HG03196 (cell line): ENCODE data around the gene PORCN.
A peak's percentile ranks its signal among the peaks of the same experiment; 100 is the strongest.
"Not testable (repeated sequence)": the region's sequence is repeated elsewhere in the genome, so short reads cannot be mapped to it uniquely, and the experiment has no call there.

Source experiments
- ATAC-seq: cut with Tn5 transposase; IDR thresholded peaks from one replicate; pipeline ENCODE4 v1.9.1; 2021; ENCODE audit not compliant: unreplicated experiment

PORCN gene

DNA sequence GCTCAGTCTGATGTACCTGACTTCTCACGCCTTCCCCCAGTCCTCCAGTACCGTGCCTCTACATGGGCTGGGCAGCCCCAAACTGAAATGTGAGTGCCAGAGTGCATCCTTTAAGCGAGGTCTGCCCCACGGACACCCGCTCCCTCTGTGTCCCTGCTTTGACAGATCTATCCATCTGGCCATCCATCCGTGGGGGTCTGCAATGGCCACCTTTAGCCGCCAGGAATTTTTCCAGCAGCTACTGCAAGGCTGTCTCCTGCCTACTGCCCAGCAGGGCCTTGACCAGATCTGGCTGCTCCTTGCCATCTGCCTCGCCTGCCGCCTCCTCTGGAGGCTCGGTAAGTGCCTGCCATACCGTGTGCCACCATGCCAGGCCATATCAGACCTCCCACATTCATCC lies 827 bp downstream of the PORCN start:
- ATAC-seq = no peak

DNA sequence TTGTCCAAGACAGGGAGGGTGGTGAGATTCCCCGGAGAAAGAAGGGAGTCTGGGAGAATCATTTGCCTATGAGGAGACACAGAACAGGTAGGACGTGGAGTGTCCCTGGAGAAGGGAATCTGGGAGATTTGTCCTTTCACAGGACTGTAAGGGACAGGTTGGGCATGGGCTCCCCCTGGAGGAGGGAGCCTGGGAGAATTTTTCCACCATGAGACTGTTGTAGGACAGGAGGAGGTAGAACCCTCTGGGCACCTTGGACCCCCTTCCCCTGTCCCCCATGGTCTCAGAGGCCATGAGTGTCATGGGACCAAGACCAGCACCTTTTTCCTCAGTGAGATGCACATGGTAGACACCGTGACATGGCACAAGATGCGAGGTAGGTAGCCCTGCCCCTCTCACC lies 2.8 kb downstream of the PORCN start:
- no peak for ATAC-seq

DNA sequence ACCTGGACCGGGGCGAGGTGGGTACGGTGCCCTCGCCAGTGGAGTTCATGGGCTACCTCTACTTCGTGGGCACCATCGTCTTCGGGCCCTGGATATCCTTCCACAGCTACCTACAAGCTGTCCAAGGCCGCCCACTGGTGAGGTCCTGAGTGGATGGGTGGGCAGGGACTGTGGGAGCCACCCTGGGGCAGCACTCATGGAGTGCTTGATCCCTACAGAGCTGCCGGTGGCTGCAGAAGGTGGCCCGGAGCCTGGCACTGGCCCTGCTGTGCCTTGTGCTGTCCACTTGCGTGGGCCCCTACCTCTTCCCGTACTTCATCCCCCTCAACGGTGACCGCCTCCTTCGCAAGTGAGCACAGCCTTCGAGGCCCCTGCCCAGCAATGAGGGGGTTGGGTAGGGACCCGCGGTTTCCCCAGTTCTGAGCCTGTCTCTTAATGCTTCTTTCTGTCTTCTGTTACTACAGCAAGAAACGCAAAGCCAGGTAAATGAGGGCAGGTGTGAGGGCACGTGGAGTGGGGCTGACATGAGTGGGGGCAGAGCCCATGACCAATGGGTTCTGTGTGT lies 3.7 kb downstream of the PORCN start:
- no peak for ATAC-seq

DNA sequence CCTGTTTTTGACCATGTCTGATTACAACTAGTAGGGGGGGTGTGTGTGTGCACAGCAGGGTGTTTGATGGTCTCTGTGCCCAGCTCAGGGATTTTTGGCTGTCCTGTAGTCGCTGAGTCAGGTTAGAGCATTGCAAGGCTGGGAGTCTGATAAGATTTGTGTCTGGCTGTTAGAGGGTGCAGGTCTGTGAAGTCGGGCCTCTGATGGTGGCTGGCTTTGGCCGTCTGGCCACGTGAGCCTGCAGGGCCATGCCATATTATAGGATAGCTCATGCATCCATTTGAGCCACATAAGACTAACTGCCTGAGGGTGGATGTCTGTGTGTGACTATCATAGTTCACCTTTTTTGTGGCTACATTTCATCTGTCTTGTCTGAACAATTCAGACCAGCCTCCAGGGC lies 4.9 kb downstream of the PORCN start:
- no peak for ATAC-seq

DNA sequence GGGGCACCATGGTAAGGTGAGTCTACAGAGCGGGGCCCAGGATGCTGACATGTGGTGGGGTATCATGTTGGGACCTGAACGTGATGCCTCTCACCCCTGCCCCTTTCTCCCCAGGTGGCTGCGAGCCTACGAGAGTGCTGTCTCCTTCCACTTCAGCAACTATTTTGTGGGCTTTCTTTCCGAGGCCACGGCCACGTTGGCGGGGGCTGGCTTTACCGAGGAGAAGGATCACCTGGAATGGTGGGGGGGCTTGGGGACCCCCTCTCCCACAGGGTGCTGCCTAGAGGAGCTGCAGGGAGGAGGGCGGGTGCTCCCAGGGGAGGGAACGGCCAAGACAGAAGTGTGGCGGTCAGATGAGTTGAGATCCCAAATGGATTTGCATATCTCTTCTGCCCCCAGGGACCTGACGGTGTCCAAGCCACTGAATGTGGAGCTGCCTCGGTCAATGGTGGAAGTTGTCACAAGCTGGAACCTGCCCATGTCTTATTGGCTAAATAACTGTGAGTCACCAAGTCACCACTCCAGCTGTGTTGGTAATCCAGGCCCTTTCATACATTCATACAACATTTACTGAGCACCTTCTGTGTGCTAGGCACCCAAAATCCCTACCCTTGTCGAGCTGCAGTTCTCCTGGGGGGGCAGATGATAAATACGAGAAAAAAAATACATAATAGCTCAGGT lies 5.5 kb downstream of the PORCN start:
- ATAC-seq = no peak

DNA sequence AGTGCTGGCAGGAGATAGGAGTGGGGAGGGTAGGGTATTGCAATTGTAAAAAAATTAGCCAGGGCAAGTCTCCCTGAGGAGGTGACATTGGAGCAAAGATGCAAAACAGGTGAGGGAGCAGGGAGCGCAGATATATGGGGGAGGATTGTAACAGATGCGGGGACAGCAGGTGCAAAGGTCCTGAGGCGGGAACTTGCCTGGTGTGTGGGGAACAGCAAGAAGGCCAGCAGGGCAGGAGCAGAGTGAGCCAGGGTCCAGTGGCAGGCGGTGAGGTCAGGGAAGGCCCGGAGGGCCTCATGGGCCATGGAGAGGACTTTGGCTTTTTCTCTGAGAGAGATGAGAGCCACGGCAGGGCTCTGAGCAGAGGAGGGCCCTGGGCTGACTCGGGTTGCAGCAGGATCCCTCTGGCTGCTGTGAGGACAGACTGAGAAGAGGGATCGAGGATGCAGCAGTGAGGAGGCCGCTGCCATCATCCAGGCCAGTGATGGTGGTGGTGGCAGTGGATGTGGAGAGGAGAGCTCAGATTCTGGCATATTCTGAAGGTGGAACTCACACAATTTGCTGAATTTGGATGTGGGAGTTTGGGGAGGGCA lies 6.2 kb downstream of the PORCN start:
- ATAC-seq = no peak

DNA sequence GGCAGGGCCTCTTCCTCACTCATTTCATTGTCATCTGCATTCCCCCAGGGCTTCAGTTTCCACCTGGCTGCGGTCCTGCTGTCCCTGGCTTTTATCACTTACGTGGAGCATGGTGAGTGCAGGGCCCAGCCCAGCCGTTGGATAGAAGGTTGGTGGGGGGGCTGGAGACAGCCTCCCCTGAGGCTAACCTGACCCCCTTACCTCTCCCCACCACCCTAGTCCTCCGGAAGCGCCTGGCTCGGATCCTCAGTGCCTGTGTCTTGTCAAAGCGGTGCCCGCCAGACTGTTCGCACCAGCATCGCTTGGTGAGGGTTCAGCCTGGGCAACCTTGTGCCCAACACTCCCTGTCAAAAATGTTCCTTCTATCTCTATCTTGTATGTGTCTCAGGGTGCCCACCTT lies 7.0 kb downstream of the PORCN start:
- ATAC-seq = no peak

DNA sequence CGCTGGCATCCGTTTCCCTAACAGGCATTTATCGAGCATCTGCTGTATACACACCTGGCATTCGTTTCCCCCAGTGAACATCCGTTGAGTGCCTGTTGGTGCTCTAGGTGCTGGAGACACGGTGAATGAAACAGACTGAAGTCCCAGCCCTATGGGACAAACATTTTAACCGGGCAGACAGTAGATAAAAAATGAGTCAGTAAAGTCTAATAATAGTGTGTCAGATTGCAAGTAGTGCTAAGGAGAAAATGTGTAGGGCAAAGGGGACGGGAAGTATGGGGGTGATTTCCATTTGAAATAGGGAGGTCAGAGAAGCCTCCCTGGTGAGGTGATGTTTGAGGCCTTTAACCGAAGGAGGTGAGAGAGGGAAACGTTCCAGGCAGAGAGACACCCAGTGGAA lies 7.5 kb downstream of the PORCN start:
- ATAC-seq = no peak

DNA sequence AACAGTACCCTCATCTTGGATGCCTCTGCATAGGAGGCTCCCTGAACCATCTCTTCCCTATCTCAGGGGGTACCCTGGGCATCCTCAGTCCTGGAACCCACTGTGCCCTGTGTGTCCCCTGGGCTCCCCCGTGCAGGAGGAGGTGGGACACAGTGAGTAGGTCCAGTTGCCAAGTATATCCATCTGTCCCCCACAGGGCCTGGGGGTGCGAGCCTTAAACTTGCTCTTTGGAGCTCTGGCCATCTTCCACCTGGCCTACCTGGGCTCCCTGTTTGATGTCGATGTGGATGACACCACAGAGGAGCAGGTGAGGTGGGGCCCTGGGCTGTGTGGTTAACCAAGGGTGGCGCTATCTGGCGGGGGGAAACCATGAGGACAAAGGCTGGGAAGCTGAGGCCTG lies 8.2 kb downstream of the PORCN start:
- ATAC-seq = no peak

DNA sequence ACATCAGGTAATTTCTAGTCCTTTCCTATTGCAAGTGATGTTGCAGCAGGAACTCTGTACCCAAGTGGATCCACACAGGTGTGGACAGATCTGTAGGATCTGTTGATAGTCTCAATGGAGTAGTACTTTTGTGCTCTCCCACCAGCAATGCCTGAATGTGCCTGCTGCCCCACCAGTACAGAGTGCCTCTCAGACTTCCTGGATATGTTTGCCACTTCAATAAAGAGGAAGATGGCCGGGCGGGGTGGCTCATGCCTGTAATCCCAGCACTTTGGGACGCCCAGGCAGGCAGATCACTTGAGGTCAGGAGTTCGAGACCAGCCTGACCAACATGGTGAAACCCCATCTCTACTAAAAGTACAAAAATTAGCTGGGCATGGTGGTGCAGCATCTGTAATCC lies 10.7 kb downstream of the PORCN start:
- not testable (repeated sequence) for ATAC-seq

DNA sequence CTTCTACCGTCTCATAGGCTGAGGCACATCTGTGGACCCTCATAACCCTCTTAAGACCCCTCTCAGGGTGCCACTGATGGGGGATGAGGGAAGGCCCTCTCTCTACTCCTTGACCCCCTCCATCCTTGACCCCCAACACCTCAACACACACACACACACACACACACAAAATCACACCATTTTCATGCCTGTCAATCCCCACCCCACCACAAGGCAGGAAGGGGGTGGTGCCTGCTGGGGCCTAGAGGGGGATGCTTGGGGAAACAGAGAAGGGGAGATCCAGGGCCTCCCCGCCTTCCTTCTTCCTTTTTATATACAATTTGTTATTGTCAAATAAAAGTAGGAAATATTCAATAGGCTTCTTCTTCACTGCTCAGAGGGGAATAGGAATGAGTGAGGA lies 11.7 kb downstream of the PORCN start:
- no peak for ATAC-seq

DNA sequence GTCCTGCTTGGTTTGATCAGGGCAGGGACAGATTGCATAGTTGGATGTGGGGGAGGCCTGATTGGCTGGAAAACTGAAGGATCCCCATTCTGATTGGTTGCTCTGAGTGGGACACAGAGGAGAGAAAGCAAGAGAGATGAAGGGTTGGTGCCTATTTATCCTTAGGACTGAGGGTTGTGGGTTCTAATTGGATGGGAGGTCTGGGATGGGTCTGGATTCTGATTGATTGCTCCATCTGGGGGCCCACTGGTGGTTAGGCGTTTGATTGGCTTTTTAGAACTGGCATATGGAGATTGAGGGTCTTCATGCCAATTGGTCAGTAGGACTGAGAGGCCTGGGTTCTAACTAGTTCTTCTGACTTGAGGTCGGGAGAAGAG lies 12.2 kb downstream of the PORCN start:
- ATAC-seq = no peak

DNA sequence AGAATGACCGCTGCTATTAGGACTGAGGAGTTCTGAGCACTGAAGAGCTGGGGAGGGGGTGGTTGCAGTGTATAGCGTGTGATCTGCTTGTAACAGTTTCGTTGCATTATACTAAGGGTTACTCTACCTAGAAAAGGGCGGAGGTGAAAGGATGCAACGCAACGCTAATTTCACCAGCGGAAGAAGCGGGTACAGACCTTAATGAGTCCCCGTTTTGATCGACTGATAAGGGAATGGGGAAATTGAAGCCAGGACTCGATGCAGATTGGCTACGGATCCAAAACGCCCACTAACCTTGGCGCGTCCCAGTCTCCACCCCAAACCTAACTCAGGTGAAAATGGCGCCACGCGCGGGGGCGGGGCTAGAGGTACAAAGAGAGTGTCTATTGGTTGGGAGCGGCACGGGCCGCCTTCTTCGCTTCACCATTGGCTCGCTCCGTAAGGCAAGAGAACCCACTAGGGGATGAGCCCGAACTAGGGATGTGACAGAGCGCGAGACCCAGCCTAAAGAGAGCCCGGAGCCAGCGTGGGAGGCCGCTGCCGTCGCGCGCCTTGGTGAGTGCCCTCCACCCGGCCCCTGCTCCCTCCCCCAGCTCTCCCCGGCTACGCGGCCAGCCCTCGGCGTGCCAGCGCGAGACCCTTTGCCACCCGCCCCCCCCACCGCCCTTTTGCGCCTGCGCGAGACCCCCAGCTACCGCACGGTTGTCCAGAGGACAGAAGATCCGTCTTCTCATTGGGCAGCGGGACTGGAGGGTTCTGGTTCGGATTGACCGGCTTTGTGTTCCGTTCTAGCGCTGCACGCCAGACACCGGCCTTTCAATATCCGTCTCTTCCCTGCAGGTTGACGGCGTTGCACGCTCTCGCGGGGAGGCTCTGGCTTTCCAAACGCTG lies 12.8 kb downstream of the PORCN start, which contains the start of gene EBP:
Gene EBP (plus strand): TSS at position 456 of the 891 bp plus-strand sequence. CDS start 1,964 bp downstream, outside the sequence.
- peak; percentile 92 for ATAC-seq

DNA sequence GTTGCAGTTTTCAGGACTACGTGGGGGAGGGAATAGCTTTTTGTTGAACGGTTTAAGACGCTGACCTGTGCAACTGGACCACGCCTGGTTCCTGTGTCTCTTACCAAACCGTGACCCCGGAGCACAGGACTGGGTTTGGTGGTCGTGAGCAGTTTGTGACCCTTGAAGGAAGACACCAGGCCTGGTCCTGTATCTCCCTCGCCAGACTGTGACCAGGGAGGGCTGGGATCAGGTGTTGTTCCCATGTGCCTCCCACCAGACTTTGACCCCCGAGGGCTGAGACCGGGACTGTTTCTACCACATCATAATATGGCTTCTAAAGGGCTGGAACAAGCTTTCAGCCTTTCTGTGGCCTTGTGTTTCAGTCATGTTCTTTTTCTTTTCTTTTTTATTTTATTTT lies 13.5 kb downstream of the PORCN start:
- ATAC-seq = no peak

DNA sequence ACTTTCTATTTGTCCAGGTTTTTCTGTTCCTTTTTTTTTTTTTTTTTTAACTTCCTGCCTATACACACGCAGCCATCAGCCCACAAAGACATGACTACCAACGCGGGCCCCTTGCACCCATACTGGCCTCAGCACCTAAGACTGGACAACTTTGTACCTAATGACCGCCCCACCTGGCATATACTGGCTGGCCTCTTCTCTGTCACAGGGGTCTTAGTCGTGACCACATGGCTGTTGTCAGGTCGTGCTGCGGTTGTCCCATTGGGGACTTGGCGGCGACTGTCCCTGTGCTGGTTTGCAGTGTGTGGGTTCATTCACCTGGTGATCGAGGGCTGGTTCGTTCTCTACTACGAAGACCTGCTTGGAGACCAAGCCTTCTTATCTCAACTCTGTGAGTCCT lies 14.9 kb downstream of the PORCN start:
- no peak for ATAC-seq

DNA sequence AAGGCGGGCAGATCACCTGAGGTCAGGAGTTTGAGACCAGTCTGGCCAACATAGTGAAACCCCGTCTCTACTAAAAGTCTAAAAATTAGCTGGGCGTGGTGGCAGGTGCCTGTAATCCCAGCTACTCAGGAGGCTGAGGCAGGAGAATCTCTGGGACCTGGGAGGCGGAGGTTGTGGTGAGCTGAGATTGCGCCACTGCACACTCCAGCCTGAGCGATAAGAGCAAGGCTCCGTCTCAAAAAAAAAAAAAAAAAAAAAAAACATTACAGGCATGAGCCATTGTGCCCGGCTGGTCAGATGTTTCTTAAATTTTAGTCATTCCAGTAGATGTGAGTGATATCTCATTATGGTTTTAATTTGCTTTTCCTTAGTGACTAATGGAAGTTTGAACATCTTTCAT lies 17.1 kb downstream of the PORCN start:
- not testable (repeated sequence) for ATAC-seq

DNA sequence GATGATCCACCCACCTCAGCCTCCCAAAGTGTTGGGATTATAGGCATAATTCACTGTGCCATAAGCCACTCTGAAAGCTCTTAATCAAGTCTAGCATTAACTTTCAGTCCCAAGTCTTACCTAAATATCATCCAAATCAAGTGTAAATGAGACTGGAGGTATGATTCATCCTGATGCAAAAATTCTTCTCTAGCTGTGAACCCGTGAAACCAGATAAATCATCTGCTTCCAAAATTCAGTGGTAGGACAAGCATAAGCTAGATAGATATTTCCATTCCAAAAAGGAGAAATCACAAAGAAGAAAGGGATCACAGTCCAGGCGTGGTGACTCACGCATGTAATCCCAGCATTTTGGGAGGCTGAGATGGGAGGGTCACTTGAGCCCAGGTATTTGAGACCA lies 21.9 kb downstream of the PORCN start:
- ATAC-seq = no peak

DNA sequence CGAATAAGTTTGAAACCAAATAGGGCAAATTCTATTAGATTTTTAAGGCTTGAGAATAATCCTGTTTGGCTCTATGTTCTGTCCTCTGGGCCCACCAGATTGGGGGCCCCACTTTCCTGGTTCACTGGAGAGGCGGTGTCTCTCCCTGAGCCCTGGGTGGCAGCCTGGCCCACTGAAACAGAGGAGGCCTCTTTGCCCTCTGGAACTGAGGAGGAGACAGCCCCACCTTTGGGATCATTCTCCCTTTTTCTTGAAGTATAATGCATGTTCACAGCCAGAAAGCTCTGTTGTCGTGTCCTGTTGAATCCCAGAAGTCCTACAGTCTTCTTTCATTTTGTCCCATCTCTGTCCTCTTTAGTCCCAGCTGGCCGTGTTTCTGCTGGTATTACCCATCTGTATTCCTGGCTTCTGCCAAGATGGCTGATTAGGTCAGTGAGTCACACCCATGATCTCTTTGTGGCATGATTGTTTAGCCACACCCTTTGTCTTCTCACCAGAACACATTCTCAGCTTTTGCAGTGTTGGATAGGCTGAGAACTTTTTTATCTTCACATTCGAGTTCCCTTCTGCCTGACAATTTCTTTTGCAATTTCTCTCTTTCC lies 22.7 kb downstream of the PORCN start:
- ATAC-seq = no peak

DNA sequence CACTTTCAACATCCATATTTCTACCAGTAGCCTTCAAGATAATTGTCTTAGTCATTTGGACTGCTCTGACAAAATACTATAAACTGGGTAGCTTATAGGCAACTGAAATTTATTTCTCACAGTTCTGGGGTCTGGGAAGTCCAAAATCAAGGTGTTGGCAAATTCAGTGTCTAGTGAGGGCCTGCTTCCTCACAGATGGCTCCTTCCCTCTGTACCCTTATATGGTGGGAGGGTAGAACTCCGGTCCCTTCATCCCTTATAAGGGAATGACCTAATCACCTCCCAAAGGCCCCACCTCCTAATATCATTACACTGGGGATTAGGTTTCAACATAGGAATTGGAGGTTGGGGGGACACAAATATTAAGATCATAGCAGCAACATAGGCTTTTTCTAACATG lies 23.4 kb downstream of the PORCN start:
- no peak for ATAC-seq

DNA sequence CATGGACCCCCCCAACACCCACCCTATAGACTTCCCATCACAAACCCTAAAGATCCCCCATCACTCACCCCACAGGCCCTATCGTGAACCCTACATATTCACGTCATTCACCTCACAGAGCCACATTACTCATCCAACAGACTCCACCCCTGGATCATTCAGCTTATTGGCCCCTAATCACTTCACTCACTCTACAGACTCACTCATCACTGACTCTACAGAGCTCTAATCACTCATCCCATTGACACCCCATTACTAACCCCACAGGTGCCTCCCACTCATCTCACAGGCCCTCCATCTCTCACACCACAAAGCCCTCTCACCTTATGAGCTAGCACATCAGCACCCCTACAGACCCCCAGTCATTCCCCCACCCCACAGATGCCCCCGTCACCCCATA lies 24.4 kb downstream of the PORCN start:
- no peak for ATAC-seq

DNA sequence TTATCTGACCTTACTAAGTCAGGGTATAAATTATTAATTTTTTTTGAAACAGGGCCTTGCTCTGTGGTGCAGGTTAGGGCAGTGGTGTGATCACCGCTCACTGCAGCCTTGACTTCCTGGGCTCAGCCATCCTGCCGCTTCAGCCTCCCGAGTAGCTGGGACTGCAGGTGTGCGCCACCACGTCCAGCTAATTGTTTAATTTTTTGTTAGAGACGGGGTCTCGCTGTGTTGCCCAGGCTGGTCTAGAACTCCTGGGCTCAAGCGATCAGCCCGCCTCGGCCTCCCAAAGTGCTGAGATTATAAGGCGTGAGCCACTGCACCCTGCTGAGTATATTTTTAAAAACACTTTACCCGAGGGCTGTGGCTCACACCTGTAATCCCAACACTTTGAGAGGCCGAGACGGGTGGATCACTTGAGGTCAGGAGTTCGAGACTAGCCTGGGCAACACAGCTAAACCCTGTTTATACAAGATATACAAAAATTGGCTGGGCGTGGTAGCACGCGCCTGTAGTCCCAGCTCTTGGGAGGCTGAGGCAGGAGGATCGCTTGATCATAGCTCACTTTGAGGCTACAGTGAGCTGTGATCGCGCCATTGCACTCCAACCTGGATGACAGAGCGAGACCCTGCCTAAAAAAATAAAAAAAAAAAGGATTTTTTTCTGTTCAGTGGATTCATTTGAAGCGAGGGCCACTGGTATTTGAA lies 30.0 kb downstream of the PORCN start:
- ATAC-seq = no peak
